IPS DF 6.9 (cell line): Measurements from ENCODE around the gene POLE4.

Source experiments
- DNase-seq: peaks from one replicate; pipeline ENCODE4 v3.0.0-alpha.2; 2013; ENCODE audit warnings: low read depth, low spot score
- H3K27ac ChIP-seq: one replicate; pipeline ENCODE4 v1.5.1; 2013; ENCODE audit warnings: low read length, control low read depth
- H3K27me3 ChIP-seq: 2 replicates; pipeline ENCODE4 v1.6.1; 2013; ENCODE audit warnings: mild to moderate bottlenecking, low read length; ENCODE audit not compliant: control insufficient read depth, insufficient read depth
- H3K36me3 ChIP-seq: 2 replicates; pipeline ENCODE4 v1.6.1; 2013; ENCODE audit warnings: low read length; ENCODE audit not compliant: control insufficient read depth, insufficient read depth
- H3K4me1 ChIP-seq: 2 replicates; pipeline ENCODE4 v1.6.1; 2013; ENCODE audit warnings: low read length; ENCODE audit not compliant: control insufficient read depth, insufficient read depth
- H3K4me3 ChIP-seq: 2 replicates; pipeline ENCODE4 v1.5.1; 2013; ENCODE audit warnings: mild to moderate bottlenecking, low read length
- H3K9me3 ChIP-seq: 2 replicates; pipeline ENCODE4 v1.6.1; 2013; ENCODE audit warnings: low read length, inconsistent platforms; ENCODE audit not compliant: control insufficient read depth, insufficient read depth
- WGBS: extraction: QIAGEN DNeasy Blood & Tissue Kit; methylation state at CpG from one replicate; pipeline ENCODE4 v1.1.7; 2013; ENCODE audit warnings: mixed read lengths, missing lambda C conversion rate; ENCODE audit not compliant: insufficient read length, insufficient coverage; 5-methylcytosine and 5-hydroxymethylcytosine counted together

The POLE4 gene

DNA sequence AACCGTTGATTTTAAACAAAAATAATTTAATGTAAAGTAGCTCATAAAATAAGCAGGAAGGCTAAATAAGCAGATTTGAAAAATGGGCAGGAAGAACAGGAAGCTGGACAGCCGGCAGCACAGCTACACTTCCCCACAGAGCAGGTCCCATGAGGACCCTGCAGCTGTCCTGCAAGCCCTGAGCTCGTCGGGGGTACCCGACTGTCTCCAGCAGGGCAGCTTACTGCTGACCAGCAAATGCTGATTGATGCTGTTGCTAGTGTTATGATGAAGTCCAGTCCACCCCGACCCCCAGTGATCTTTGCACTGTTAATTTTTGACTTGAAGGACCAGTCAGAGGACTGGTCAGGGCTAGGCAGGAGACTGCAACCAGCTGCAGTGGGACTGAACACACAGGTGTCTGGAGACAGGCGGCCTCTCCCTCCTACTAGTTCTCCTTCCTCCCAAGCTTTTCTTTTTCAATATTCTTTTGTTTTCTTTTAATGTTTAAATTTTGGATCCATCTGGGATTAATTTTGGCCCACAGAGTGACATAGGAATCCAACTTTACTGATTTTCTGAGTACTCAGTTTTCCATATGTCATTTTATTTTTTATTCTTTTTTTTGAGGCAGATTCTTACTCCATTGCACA is 27.7 kb downstream of the POLE4 start:
- WGBS: no CpG with 5 or more reads among the region's 7 CpGs
- Histone ChIP-seq H3K36me3 (no peaks in the 10 kb centered on the region), H3K27ac (no peak overlapping the region), H3K4me3 (no peak overlapping the region), H3K9me3 (no peaks in the 10 kb centered on the region), H3K4me1 (0 out of 2 replicates have a peak, but pooled peaks cover 2% of the 10 kb centered on the region), H3K27me3 (no peaks in the 10 kb centered on the region)
- no peak for DNase-seq

DNA sequence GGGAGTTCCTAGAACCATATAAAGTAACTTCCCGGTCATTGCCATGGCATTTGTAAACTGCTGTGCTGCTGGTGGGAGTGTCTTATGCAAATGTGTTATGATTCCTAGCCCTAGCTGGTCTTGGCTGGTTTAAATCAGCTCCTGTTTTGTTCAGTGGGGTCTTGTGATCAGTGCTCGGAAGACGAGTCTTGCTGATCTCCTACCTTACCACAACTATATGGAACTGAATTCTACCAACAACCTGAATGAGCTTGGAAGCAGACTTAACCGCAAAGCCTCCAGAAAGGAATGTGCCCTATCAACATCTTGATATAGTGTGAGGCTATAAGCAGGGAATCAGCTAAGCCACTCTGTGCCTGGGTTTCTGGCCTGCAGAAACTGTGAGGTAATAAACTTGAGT is 33.5 kb downstream of the POLE4 start:
- no peak overlapping the region for H3K27ac ChIP-seq
- no CpG with 5 or more reads among the region's 4 CpGs for WGBS
- H3K4me1 ChIP-seq: peaks cover 2% of the 10 kb centered on the region
- no peaks in the 10 kb centered on the region for H3K36me3 ChIP-seq
- H3K4me3 ChIP-seq: no peak overlapping the region
- no peaks in the 10 kb centered on the region for H3K27me3 ChIP-seq
- H3K9me3 ChIP-seq: 0 out of 2 replicates have a peak, but pooled peaks cover 1% of the 10 kb centered on the region
- DNase-seq: no peak

- Histone ChIP-seq H3K36me3 (no peaks in the 10 kb centered on the region), H3K27ac (no peak overlapping the region), H3K4me1 (no peaks in the 10 kb centered on the region), H3K9me3 (0 out of 2 replicates have a peak, but pooled peaks cover 1% of the 10 kb centered on the region), H3K27me3 (no peaks in the 10 kb centered on the region), H3K4me3 (no peak overlapping the region)
- DNase-seq: no peak
- WGBS: no CpG with 5 or more reads among the region's 5 CpGs
Measured at GRCh38 chr2:74999468-74999867, 41.0 kb downstream of the POLE4 start.

- DNase-seq: no peak
- no CpG with 5 or more reads among the region's 3 CpGs for WGBS
- Histone ChIP-seq H3K9me3 (no peaks in the 10 kb centered on the region), H3K4me3 (no peak overlapping the region), H3K4me1 (no peaks in the 10 kb centered on the region), H3K36me3 (no peaks in the 10 kb centered on the region), H3K27ac (no peak overlapping the region), H3K27me3 (no peaks in the 10 kb centered on the region)
Measured at GRCh38 chr2:75002007-75002406, 43.6 kb downstream of the POLE4 start.

DNA sequence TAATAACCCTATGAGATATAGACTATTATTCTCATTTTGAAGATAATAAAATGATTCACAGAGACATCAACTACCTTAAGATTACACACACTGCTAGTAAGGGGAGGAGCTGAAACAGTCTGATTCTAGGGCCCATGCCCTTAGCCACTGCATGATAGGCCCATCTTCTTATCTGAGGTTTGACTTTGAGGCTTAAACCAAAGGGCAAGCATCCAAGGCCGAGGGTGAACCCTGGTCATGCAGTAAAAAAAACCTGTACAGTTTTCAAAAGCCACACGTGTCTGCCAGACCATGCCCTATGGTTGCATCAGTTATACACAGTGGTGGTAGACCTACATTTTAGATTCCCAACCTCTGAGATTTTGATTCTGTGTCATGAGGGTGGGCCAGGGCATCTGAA is 44.8 kb downstream of the POLE4 start:
- no peaks in the 10 kb centered on the region for H3K9me3 ChIP-seq
- H3K27me3 ChIP-seq: no peaks in the 10 kb centered on the region
- H3K27ac ChIP-seq: no peak overlapping the region
- H3K36me3 ChIP-seq: no peaks in the 10 kb centered on the region
- DNase-seq: no peak
- no peaks in the 10 kb centered on the region for H3K4me1 ChIP-seq
- WGBS: no CpG with 5 or more reads among the region's 2 CpGs
- H3K4me3 ChIP-seq: no peak overlapping the region

GRCh38 chr2:75003773-75004172 is 45.3 kb downstream of the POLE4 start:
- H3K4me3 ChIP-seq: no peak overlapping the region
- no peaks in the 10 kb centered on the region for H3K36me3 ChIP-seq
- H3K9me3 ChIP-seq: no peaks in the 10 kb centered on the region
- no peak for DNase-seq
- no peaks in the 10 kb centered on the region for H3K27me3 ChIP-seq
- no CpG with 5 or more reads among the region's 2 CpGs for WGBS
- no peaks in the 10 kb centered on the region for H3K4me1 ChIP-seq
- H3K27ac ChIP-seq: no peak overlapping the region

DNA sequence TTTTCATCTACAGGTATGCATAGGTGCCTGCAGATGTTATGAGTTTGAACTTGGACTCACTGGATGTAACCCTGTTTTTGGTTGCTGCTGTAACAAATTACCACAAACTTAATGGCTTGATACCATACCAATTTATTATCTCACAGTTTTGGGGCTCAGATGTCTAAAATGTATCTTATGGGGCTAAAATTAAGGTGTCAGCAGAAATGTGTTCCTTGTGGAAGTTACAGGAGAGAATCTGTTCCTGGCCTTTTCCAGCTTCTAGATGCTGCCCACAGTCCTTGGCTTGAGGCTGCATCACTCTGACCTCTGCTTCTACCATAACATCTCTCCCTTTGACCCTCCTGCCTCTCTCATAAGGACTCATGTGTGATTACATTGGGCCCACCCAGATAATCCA is 47.6 kb downstream of the POLE4 start:
- Histone ChIP-seq H3K4me3 (no peak overlapping the region), H3K27me3 (no peaks in the 10 kb centered on the region), H3K4me1 (no peaks in the 10 kb centered on the region), H3K9me3 (no peaks in the 10 kb centered on the region), H3K27ac (no peak overlapping the region), H3K36me3 (no peaks in the 10 kb centered on the region)
- DNase-seq: no peak

- Histone ChIP-seq H3K4me1 (no peaks in the 10 kb centered on the region), H3K4me3 (no peak overlapping the region), H3K9me3 (no peaks in the 10 kb centered on the region), H3K27ac (no peak overlapping the region), H3K36me3 (no peaks in the 10 kb centered on the region), H3K27me3 (no peaks in the 10 kb centered on the region)
- no CpG with 5 or more reads among the region's 4 CpGs for WGBS
- no peak for DNase-seq
Measured at GRCh38 chr2:75007061-75007460, 48.6 kb downstream of the POLE4 start.

DNA sequence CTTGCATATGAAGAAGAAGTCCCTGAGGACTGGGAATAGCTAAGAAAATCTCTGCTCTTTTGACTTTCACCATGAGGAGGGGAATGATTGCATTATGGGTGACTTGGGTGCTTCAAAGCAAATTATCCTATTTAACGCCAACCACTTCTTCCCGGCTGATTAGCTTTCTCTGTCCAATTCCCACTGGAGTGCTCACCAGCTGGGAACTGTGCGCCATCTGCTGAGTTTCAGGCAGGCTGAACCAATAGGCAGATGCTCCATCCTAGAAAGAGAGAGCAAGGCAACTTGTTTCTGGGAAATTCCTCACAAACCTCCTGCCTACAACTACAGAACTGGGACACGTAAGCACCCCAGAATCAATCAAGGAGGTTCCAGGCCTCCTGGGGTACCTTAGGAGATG is 49.4 kb downstream of the POLE4 start:
- Histone ChIP-seq H3K36me3 (no peaks in the 10 kb centered on the region), H3K27me3 (no peaks in the 10 kb centered on the region), H3K4me1 (no peaks in the 10 kb centered on the region), H3K4me3 (no peak overlapping the region), H3K9me3 (no peaks in the 10 kb centered on the region), H3K27ac (no peak overlapping the region)
- no peak for DNase-seq
- WGBS: no CpG with 5 or more reads among the region's 4 CpGs

- Histone ChIP-seq H3K4me1 (no peaks in the 10 kb centered on the region), H3K27ac (no peak overlapping the region), H3K9me3 (no peaks in the 10 kb centered on the region), H3K4me3 (no peak overlapping the region), H3K27me3 (no peaks in the 10 kb centered on the region), H3K36me3 (no peaks in the 10 kb centered on the region)
- DNase-seq: no peak
- WGBS: no CpG with 5 or more reads among the region's 1 CpG
Measured at GRCh38 chr2:75010571-75010970, 52.1 kb downstream of the POLE4 start.

GRCh38 chr2:75012080-75012479 is 53.6 kb downstream of the POLE4 start:
- Histone ChIP-seq H3K4me3 (no peak overlapping the region), H3K36me3 (no peaks in the 10 kb centered on the region), H3K4me1 (no peaks in the 10 kb centered on the region), H3K27me3 (no peaks in the 10 kb centered on the region), H3K9me3 (no peaks in the 10 kb centered on the region), H3K27ac (no peak overlapping the region)
- no peak for DNase-seq
- no CpG with 5 or more reads among the region's 8 CpGs for WGBS
